Esophagus muscularis mucosa (tissue), 4 donors: ENCODE measurements around the gene KIAA1210. TPM values are rescaled to one million over a fixed set of nuclear protein-coding genes. Genes with fewer than 3 reads are reported as not detected.
"Not testable (repeated sequence)": the region's sequence is repeated elsewhere in the genome, so short reads cannot be mapped to it uniquely, and the experiment has no call there.

ENCODE experiments used
- DNase-seq: peaks from one replicate; pipeline ENCODE4 v3.0.0-alpha.2; 2017; ENCODE audit errors: extremely low spot score
- H3K27ac ChIP-seq, 4 donors: fragments of 200-600 bp; sonication (generic); replicated peaks in 1 of 4; 1 replicate in 3 of 4; 2 replicates in 1 of 4; pipeline ENCODE4 v1.5.1; 2016 to 2019; ENCODE audit warnings: mild to moderate bottlenecking in 1 of 4
- H3K27me3 ChIP-seq, 4 donors: fragments of 200-600 bp; sonication (generic); one replicate each; pipeline versions ENCODE4 v1.5.1 to v1.6.0; 2016 to 2019
- H3K36me3 ChIP-seq, 4 donors: fragments of 200-600 bp; sonication (generic); one replicate each; pipeline ENCODE4 v1.5.1; 2016 to 2019
- H3K4me1 ChIP-seq, 4 donors: fragments of 200-600 bp; sonication (generic); one replicate each; pipeline ENCODE4 v1.5.1; 2016 to 2019
- H3K4me3 ChIP-seq, 4 donors: fragments of 200-600 bp; sonication (generic); 1 replicate in 2 of 4; 2 replicates in 2 of 4; pipeline ENCODE4 v1.5.1; 2016 to 2019; ENCODE audit warnings: mild to moderate bottlenecking in 4 of 4, moderate library complexity in 1 of 4
- H3K9me3 ChIP-seq, 4 donors: fragments of 200-600 bp; sonication (generic); 1 replicate in 3 of 4; 2 replicates in 1 of 4; pipeline ENCODE4 v1.5.1; 2016 to 2019
- CTCF ChIP-seq, 3 experiments: fragments of 200-600 bp in 2 of 3; fragments of 450-650 bp in 1 of 3; sonication (generic) in 2 of 3; IDR thresholded peaks; one replicate each; pipeline ENCODE4 v1.5.1; 2017 to 2019; ENCODE audit warnings: antibody characterized with exemption in 3 of 3, mild to moderate bottlenecking in 2 of 3, moderate library complexity in 1 of 3
- EP300 ChIP-seq: sonication (generic); formaldehyde crosslinking; IDR thresholded peaks from one replicate; pipeline ENCODE4 v1.6.1; 2017; ENCODE audit warnings: antibody characterized with exemption
- POLR2A ChIP-seq: fragments of 450-650 bp; IDR thresholded peaks from one replicate; pipeline ENCODE4 v1.6.1; 2017; ENCODE audit warnings: antibody characterized with exemption, moderate library complexity, mild to moderate bottlenecking, low read depth
- POLR2AphosphoS5 ChIP-seq, 2 donors: sonication (generic); formaldehyde crosslinking; IDR thresholded peaks; one replicate each; pipeline ENCODE4 v1.6.1; 2017; ENCODE audit warnings: antibody characterized with exemption in 2 of 2
- WGBS: methylation state at CpG from one replicate; pipeline ENCODE4 v1.1.5; 2018; 5-methylcytosine and 5-hydroxymethylcytosine counted together
- intact Hi-C: fragments of 100-400 bp; cut with DNase I; formaldehyde crosslinking; loops from one replicate; pipeline ENCODE4 v1.15.1; 2023
- total RNA-seq, 4 donors: library from RNA; depleted of rRNA; stranded (reverse); fragments of >200 nt; gene quantifications; one replicate each; pipeline versions ENCODE4 v1.1.0 to v1.2.1, GENCODE V29; 2016

The KIAA1210 gene
- total RNA-seq, 4 donors from 2014 or later = not detected

DNA sequence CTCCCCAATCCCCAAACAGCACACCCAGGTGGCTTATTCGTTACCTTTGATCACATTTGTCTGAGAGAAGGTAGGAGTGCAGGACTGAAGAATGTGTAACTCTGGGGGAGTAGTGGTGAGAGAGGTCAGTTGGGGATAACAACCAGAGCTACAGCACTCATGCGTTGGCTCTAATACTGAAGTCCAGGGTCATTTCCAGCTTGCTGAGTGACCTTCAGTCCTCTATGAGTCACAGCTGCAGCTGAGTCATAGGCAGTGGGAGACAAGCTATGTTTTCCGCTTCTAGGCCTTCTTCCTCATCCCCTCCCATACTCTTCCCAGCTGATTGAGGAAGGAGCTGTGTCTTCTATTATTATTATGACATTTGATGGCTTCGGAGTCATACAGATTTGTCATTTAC is 86.4 kb downstream of the KIAA1210 start:
- DNase-seq = no peak
- peak overlapping the region in 3 of 4 donors; percentile 7 to 57 (median 38) for H3K27ac ChIP-seq
- 39% methylated on average over 4 of the region's 4 CpGs for WGBS
- intact Hi-C loops = no loop called here
- H3K4me1 ChIP-seq = peaks cover 13 to 20% (median 16%) of the 10 kb centered on the region in 4 donors
- H3K4me3 ChIP-seq = no peak overlapping the region
- H3K9me3 ChIP-seq = no peaks in the 10 kb centered on the region
- H3K36me3 ChIP-seq = no peaks in the 10 kb centered on the region
- TF ChIP-seq EP300 (no peak), POLR2AphosphoS5 (IDR thresholded peaks at IDR 0.05) (peak; percentile 28 to 37)
- H3K27me3 ChIP-seq = no peaks in the 10 kb centered on the region

- 64% methylated on average over 6 of the region's 6 CpGs for WGBS
- Histone ChIP-seq H3K9me3 (no peaks in the 10 kb centered on the region), H3K27me3 (no peaks in the 10 kb centered on the region), H3K4me3 (no peak overlapping the region), H3K4me1 (peaks cover 13 to 20% (median 16%) of the 10 kb centered on the region in 4 donors), H3K36me3 (no peaks in the 10 kb centered on the region), H3K27ac (peak overlapping the region in 2 of 4 donors; percentile 38 to 57)
- no peak for TF ChIP-seq CTCF (IDR thresholded peaks at IDR 0.05)
- TF ChIP-seq POLR2A = no peak
- no peak for TF ChIP-seq POLR2AphosphoS5 (IDR thresholded peaks at IDR 0.05)
- no peak for TF ChIP-seq EP300
- intact Hi-C loops = no loop called here
- DNase-seq = no peak
Measured at GRCh38 chrX:119040432-119040831, 87.2 kb downstream of the KIAA1210 start.

GRCh38 chrX:119036107-119037029 is 91.2 kb downstream of the KIAA1210 start:
- intact Hi-C loops = no loop called here
- no peaks in the 10 kb centered on the region for H3K36me3 ChIP-seq
- no peaks in the 10 kb centered on the region for H3K27me3 ChIP-seq
- H3K4me1 ChIP-seq = peaks cover 11 to 14% (median 12%) of the 10 kb centered on the region in 4 donors
- H3K27ac ChIP-seq = no peak overlapping the region
- peaks cover 0 to 7% (median 0%) of the 10 kb centered on the region in 4 donors for H3K9me3 ChIP-seq
- DNase-seq = no peak
- no peak for TF ChIP-seq CTCF (IDR thresholded peaks at IDR 0.05)
- TF ChIP-seq POLR2A = no peak
- no peak for TF ChIP-seq POLR2AphosphoS5 (IDR thresholded peaks at IDR 0.05)
- no peak for TF ChIP-seq EP300
- 85% methylated on average over 4 of the region's 4 CpGs for WGBS
- H3K4me3 ChIP-seq = no peak overlapping the region

DNA sequence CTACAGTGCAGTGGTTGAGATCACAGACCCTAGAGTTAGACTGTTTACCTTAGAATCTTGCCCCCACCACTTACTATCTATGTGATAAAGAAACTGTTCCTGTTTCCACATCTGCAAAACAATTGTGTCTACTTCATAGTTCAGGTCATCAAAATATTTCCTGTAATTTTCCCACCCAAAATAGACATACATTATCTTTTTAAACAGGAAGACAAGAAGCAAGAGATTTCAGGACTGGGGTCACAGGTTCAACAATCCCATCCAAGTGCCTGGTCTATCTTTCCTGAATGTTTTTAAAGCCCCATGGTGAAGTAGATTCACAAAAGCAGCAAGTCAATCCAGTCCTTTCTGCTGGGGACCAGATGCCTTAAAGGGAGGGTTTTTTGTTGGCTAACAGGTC is 96.6 kb downstream of the KIAA1210 start:
- no peak for DNase-seq
- no peak for TF ChIP-seq CTCF (IDR thresholded peaks at IDR 0.05)
- TF ChIP-seq POLR2AphosphoS5 (IDR thresholded peaks at IDR 0.05) = no peak
- TF ChIP-seq POLR2A = no peak
- no peak for TF ChIP-seq EP300
- H3K27me3 ChIP-seq = no peaks in the 10 kb centered on the region
- no peaks in the 10 kb centered on the region for H3K36me3 ChIP-seq
- H3K4me3 ChIP-seq = no peak overlapping the region
- peaks cover 0 to 7% (median 0%) of the 10 kb centered on the region in 4 donors for H3K9me3 ChIP-seq
- H3K4me1 ChIP-seq = no peaks in the 10 kb centered on the region
- intact Hi-C loops = no loop called here
- H3K27ac ChIP-seq = no peak overlapping the region

- H3K36me3 ChIP-seq, H3K27me3 ChIP-seq, intact Hi-C loops, H3K9me3 ChIP-seq, H3K4me1 ChIP-seq, DNase-seq, H3K4me3 ChIP-seq, H3K27ac ChIP-seq: not testable (repeated sequence)
- 60% methylated on average over 1 of the region's 10 CpGs for WGBS
Measured at GRCh38 chrX:119029656-119030055, 98.0 kb downstream of the KIAA1210 start.
